ENCODE results near the gene SND1.
A peak's percentile ranks its signal among the peaks of the same experiment; 100 is the strongest.
"Not testable (repeated sequence)": the region's sequence is repeated elsewhere in the genome, so short reads cannot be mapped to it uniquely, and the experiment has no call there.

SND1 gene

DNA sequence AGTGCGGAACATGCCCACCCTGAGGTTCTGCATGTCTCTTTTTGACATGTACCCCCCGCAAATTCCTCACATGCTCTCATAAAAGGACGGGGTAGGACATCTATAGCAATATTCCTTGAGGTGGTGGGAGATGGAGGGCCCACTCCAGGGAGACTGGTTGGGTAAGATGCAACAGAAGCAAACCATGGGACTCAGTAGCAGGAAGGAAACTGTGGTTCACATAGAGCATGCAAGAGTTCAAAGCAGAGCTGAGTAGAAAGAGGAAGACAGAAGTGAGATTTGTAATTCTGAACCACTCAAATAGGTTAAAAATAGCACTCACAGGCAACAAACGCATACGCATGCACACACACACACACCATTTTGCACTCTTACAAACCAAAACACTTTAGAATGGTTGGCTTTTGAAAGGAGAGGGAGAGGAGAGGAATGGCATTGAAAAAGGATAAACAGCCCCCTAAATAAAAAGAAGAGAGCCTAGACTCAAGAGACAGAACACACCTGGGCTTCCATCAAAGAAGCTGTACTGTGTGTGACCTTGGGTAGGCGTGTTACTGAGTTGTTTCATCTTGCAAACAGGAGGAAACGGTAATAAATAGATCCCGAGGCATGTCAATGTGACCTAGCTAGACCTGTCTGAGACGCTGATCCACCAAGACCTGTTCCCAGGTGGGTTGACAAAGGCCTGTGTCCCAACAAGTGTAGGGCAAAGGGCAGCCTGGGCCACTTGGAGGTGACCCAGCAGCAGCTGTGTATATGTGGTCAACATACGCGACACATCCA, 456.8 kb downstream of the SND1 start:
- DNase-seq: no peak

DNA sequence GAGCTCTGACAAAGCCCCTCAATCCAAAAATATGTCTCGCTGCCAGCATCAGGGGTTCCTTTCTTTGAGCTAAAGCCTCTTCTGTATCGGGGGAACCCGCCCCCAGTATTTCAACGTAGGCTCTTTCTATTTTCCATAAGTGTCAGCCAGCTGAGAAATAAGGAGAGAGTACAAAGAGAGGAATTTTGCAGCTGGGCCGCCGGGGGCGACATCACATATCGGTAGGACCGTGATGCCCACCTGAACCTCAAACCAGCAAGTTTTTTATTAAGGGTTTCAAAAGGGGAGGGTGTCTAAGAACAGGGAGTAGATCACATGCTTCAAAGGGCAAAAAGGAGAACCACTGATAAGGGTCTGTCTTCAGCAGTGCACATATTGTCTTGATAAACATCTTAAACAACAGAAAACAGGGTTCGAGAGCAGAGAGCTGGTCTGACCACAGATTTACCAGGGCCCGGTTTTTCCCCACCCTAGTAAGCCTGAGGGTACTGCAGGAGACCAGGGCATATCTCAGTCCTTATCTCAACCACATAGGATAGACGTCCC, 457.5 kb downstream of the SND1 start:
- not testable (repeated sequence) for DNase-seq

DNA sequence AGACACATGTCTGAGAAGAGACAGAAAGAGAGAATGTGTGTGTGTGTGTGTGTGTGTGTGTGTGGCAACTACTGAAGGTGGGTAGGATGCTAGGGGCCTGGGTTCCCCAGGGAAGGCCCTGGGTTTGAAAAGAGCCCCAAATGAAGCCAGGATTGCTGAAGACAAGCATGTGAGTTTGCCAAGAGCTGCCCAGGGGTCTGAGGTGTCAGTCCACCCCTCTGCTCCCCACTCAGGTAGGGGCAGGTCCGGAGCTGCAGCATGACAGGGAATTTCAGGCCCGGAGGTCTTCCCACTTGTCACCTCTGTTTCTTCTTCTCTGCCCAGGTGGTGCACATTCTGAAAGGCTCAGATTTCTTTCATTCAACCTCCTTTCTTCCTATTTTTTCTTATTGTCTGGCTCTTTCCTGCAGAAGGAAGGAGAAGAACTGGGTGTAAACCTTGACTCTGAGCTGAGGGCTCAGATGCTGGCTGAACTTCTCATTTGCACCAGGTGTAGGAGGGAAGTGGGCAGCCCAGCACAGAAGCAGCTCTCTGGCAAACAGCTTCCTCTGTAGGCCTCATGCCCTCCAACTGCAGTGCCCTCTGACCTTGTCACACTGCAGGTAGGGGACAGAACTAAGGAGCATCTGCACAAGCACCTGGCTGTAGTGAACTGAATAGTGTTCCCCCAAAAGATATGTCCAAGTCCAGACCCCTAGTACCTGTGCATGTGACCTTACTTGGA, 458.8 kb downstream of the SND1 start:
- no peak for DNase-seq

DNA sequence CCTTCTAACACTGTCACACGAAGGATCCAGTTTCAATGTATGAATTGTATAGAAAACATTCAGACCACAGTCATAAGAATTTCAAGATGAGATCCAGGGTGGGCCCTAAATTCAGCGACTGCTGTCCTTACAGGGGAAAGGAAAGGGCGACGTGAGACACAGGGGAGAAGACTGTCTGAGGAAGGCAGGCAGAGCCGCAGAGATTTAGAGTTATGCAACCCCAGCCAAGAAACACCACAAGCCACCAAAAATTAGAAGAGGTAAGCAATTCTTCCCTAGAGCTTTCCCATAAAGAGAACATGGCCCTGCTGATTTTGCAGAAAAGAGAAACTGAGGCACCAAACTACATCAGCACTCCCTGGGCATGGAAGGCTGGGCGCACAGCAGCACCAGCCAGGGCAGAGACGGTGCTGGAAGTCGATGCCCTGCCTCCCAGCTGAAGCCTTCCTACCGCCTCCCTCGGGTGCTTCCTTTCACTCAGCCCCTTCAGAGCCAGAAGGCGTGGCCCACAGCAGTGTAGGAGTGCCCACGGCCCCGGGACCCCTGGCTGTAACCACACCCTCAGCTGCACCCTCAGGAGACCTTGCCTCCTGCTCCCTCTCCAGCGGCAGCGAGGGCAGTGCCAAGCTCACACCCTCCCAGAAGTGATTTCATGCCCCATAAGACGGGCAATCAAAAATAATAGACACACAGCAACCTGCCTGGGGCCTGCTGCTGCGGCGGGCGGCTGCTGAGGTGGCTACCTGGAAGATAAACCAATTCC, 460.2 kb downstream of the SND1 start:
- no peak for DNase-seq

DNA sequence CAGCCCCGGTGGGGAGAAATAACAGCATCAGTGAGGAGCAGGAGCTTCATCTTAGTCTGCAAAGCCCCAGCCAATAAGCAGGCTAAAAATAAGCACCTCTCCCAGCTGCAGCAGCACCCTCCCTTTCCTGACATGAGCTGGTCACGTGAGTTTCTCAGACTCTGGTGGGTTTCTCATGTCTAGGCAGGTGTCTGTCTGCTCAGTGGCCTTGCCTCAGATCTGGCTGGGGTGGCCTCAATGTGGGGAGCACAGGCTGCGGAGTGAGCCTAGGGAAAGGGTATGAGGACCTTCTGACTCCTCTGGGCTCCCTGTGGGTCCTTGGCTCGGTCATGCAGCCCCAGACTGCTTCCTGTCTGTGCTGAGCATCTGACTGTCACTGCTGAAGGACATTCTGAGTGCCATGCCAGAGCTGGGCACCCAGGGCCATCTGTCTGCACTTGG, 460.8 kb downstream of the SND1 start:
- DNase-seq: no peak

DNA sequence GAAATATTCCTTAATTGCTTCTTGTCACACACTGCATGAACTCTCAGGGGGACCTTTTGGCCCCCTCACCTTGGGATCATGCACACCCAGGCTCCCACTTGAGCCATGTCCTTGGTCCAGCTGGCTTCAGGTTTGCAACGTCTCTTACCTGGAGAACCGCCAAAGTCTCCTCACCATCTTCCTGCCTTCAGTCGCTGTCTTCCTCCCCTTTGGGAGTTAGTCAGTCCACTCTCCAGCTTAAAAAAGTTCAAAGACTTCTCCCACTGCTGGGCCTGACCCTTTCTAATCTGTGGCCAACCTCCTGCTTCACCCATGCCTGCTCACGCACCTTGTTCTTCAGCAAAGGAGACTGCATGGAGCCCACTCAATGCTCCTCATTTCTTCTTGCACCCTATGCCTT, 461.8 kb downstream of the SND1 start:
- DNase-seq: no peak

DNA sequence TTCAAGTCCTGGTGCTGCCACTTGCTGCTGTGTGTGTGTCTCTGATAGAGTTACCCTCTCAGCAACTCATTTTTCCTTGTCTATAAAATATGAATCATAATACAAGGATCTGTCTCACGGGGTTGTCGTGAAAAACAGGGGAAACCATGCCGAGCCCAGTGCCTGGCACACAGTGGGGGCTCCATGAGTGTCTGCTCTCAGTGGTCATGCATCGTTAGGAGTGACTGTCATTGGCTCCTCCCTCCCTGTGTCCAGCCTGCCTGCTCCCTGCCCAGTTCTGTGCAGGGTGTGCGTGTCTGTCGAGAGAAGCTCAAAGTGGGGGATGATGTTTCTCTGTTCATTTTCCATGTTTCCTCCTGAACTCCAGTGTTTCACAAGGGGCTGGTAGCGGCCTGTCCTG, 462.8 kb downstream of the SND1 start:
- no peak for DNase-seq

DNA sequence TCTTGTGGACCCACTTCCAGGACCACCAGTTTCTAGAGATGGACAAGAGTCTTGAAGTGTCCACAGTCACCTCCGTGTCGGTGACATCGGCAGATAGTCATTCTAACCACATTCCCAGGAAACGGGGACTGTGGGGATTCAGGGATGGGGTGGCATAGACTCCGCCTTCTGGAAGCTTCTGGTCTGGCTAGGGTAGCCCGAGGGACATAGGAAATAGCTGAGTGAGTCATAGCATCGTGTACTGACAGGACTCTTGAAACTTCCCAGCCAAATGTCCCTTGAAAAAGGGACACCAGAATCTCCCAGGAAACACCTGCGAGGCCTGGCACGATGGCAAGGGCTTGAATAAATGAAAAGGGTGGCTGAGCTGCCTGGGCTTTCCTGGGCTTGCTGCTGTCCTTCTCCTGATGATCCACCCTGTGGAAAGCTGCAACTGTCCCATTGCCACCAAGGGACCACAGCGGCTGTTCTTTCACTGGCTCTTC, 463.4 kb downstream of the SND1 start:
- DNase-seq: no peak

DNA sequence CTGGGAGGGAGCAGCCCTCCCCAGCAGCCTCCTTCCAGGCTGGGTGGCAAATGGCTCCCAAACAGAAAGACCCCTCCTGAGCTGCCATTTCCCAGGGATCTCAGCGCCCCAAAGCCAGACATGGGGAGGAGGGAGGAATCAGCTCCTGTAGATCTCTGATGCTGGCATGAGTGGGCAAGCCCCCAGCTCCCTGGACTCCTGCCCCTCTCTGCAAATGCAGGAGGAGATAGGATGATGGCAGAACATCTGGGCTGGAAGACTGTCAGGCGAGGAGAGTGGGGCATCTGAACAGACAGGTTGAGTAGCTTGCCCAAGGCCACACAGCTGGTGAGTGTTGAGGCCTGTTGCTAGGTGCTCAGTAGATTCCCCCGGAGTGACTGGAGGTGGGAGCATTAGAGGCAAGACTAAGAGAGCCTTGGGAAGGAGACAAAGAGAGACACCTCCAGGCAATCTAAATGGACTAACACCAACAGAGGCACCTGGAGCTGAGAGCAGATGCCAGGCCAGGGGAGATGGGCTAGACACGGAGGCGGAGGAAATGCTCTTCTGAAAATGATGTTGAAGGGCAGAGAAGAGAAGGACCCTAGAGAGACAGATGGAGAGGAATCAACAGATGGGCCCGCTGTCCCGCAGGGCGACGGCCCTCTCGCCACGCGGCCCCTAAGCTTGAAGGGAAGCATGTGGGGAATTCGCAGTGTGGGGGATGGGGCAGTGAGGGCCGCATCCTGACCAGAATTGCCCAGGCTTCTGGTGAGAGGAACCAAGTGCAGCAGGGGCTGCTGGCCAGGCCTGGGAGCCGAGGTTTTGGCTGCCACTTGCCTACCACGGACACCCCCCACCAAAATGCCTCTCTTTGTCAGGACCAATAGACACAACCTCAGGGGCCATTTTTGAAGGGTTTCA, 464.1 kb downstream of the SND1 start:
- DNase-seq: peak; percentile 22

DNA sequence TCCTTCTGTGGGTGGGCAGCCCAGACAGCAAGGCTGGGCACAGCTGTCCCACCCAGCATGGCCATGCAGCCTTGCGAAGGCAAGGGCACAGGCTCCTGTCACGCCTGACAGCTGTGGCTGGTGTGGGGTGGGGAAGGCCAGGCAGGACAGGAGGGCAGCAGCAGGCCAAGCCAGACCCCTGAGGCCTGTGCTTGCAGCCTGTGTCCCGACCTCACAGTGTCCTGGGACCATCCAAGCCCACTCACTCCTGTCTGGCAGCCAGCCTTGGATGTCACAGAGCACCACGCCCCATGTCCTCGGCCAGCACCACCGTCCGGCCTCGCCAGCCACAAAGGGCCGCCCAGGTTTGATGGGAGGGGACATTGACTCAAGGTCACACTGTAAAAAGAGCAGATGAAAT, 464.7 kb downstream of the SND1 start:
- no peak for DNase-seq

DNA sequence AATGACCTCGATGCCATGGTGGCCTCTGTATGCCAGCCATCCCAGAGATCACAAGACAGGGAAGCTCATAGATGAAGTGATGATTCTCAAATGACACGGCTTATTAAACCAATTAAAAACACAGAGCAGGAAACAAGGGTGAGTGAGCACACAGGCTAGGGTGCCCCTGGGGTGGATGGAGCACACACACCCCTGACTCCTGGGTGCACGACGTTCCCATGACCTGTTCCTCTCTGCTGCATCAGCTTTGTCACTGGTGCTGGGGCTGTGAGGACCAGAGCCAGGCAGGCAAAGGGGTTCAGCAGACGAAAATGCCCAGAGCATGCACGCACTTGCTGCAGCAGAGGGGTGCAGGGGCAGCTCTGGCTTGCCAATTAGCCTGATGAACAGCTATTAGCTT, 465.7 kb downstream of the SND1 start:
- no peak for DNase-seq

DNA sequence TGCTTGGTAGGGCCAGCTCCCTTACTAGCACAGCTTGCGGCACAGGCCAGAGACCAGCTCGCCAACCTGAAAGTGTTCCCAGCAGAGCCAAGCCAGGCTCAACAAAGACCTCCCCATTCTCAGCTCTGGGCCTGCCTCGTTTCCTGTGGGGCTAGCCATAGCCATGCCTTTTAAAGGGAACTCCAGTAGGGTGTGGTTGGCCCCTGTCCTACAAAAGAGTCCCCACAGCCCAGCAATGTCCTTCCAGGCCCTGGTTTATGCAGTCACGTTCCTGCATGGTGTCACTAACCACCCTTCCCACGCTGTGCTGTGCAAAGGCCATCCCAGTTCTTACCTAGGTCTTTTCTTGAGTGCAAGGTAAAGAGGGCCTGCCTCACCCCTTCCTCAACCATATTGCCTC, 467.0 kb downstream of the SND1 start:
- no peak for DNase-seq

DNA sequence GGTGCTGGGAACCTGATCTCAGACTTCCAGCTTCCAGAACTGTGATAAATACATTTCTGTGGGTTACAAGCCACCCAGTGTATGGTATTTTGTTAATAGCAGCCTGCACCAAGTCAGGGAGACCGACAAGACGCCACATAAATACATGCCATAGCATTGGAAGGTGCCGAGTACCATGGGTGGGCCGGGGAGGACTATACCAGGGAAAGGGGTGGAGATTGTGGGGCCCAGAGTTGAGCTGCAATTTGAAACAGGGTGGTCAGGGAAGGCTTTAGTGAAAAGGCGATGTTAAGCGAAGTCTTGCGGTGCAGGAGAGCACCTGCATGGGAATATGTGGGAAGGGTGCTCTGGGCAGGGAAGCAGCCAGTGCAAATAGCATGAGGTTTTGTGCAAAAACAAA, 468.1 kb downstream of the SND1 start:
- no peak for DNase-seq

DNA sequence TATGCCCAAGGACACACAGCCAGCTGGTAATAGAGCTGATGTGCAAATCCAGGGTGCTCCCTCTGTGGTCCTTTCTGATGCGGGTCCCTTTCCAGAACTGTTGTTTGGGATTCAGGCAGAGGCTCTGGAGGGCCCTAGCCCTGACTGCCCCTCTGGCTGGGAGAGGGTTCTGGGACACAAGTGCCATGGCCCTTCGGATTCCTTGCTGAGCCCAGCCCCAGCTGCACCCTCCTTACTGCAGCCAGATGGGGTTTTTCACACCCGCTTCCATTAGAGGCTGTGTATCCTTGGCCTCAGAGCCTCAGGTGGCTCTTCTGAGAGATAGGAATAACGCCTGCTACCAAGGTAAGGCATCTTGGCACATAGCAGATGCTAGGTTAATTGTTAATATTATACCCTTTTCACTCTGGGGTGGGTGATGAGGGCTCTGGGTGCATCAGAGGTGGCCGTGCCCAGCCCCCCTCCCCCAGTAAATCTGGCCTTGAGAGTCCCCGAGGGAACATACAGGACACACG, 469.0 kb downstream of the SND1 start:
- no peak for DNase-seq

DNA sequence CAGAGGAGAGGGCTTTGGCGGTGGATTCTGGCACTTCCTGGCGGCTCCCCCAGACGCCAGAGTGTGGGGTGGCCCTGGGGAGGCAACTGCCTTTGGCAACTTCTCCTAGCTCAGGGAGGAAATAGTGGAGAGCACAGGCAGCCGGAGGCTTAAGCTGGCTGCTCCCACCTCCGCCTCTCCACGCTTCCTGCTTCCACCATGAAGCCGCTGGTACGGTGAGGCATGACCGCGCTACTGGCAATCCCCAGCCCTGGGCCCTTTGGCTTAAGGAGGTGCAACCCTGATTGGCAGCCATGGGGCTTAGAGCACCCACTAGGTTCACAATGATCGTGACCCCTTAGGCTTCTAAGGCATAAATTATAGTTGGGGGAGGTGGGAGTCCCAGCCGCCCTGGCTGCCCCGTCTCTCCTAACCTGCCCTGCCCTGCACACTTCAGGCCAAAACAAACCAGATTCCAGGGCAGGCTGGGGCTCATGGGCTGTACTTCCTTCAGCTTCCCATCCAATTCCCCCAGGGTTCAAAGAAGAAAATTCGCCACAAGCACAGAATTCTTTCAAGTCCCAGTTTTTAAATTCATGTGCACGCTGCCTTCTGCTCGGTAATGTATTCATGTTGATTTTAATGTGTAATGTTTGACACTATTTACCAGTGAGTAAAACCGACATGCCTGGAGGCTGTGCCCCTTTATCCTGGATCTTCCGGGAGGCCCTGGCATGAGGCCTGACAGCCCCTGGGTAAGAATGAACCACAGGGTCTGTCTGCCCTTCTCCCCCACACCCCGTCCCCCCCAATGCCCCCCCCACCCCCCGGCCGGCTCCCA, 469.9 kb downstream of the SND1 start:
- peak; percentile 25 for DNase-seq

DNA sequence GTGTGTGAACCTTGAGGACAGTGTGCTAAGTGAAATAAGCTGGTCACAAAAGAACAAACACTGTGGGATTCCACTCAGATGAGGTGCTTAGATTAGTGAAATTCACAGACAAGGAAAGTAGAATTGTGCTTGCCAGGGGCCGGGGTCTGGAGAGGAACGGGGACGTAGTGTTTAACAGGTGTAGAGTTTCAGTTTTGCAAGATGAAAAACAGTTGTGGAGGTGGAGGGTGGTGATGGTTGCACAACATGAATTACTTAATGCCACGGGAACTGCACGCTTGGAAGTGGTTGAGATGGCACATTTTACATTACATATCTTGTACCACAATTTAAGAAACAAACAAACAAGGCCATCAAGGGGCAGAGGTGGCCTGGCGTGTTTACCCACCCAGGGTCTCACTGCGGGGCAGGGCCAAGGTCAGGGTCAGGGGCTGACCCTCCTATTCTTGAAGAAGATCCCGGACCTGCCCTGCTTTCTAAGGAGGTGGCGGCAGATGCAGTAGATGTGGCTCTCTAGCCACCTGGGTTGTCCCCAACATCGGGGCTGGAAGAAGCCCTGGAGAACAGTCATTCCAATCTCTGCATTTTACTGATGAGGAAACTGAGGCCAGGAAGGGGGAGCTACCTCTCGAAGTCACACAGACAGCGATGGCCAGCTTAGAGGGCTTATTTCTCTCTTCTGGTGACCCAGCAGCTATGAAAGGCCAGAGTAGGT, 470.7 kb downstream of the SND1 start:
- DNase-seq: no peak

DNA sequence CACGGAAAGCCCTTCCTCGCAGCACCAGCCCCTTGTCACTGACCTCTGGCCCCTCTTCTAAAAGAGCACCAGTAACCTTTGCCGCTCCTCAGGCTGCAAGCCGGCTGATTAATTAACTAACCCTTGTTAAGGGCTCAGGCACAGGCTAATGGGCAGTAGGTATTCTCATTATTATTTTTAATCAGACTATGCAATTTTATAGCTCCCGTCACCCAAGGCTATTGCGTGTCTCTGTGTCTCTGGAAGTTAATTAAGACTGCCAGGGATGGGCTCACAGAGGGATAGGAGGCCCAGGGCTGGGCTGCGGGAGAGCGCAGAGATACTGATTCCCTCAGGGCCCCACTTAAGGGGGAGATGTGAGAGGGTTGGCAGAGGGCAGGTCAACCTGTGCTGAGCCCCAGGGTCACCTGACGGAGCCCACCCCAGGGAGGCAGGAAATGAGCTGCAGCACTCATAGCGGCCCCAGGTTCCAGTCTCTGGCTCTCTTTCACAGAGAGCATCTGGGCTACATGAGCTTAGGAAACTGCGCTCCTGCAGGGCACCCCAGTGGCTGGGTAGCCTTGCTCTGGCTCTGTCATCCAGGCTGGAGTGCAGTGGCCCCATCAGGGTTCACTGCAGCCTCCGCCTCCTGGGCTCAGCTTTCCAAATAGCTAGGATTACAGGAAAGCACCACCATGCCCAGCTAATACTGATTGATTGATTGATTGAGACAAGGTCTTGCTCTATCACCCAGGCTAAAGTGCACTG, 471.5 kb downstream of the SND1 start:
- DNase-seq: peak; percentile 62

DNA sequence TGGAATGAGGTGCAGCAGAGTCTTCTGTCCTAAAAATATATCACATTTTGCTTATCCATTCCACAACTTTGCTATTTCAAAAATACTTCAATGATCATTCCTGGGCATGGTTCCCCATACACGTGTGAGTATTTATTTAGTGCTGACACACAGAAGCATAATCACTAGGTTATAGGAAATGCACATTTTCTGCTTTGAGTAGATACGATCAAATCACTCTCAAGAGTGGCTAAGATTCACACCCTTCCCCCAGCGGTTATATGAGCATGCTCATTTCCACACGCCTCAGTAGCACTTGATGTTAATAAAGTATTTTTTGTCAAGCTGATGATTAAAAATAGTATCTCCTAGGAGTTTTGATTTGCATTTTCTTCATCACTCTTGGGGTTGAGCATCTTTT, 472.8 kb downstream of the SND1 start:
- DNase-seq: no peak

DNA sequence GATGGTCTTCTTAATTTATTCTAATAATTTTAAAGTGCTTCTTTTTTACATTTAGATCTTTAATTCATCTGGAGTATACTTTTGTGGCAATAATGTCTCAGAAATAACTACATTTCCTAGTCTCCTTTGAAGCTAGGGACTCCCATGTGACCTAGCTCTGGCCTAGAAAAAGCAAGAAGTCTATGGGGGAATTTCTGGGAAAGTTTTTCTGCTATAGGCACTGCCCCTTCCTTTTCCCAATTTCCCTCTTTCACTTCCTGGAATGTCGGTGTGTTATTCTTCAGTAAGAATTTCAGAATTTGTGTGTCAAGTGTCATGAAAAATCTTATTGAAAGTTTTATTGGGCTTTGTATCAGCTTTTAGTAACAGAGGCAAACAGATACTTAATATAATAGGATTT, 473.8 kb downstream of the SND1 start:
- no peak for DNase-seq

DNA sequence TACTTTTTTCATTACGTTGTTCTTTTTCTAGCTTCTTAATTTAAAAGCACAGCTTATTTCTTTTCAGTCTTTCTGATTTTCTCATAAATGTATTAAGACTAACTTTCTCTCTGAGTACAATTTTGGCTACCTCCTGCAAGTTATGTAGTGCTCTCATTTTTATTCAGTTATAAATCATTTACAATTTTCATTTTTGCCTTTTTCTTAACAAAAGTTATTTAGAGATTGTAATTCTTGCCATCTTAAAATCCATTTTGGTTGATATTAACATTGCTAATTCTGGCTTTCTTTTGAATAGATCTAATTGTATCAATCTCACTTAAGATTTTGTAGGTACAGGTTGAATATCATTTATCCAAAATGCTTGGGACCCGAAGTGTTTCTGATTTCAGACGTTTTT, 476.4 kb downstream of the SND1 start:
- DNase-seq: no peak
